Stimulated activated CD4-positive, alpha-beta T cell treated with anti-CD3 and anti-CD28 coated beads, Interleukin-4, amount 100 ng/mL, for 1 hour (primary cell): ENCODE data around the gene C1S.
"Not testable (repeated sequence)": the region's sequence is repeated elsewhere in the genome, so short reads cannot be mapped to it uniquely, and the experiment has no call there.

ENCODE experiments used
- DNase-seq: peaks from one replicate; pipeline ENCODE4 v3.0.0-alpha.2; 2020

Gene C1S

DNA sequence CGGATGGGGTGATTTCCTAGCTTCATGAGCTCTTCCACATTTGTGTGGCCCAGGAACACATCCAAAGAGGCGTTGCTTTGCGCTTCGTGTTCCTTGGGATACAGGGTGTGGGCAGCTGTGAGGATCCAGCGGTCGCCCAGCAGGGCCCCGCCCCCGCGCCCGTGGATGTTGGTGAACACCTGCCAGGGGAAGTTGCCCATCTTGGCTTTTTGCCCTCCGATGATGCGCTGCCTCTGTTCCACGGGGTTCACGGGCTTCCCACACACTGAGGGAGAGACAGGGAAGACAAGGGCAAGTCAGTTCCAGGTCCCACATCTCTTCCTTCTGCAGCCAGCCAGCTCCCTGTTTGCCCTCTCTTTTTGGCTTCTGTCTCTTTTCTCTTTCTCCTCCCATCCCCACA is 20.5 kb downstream of the C1S start:
- no peak for DNase-seq

GRCh38 chr12:7083125-7083524 is 22.6 kb downstream of the C1S start:
- DNase-seq: no peak

- no peak for DNase-seq
Measured at GRCh38 chr12:7089196-7089871, 28.8 kb downstream of the C1S start.

DNA sequence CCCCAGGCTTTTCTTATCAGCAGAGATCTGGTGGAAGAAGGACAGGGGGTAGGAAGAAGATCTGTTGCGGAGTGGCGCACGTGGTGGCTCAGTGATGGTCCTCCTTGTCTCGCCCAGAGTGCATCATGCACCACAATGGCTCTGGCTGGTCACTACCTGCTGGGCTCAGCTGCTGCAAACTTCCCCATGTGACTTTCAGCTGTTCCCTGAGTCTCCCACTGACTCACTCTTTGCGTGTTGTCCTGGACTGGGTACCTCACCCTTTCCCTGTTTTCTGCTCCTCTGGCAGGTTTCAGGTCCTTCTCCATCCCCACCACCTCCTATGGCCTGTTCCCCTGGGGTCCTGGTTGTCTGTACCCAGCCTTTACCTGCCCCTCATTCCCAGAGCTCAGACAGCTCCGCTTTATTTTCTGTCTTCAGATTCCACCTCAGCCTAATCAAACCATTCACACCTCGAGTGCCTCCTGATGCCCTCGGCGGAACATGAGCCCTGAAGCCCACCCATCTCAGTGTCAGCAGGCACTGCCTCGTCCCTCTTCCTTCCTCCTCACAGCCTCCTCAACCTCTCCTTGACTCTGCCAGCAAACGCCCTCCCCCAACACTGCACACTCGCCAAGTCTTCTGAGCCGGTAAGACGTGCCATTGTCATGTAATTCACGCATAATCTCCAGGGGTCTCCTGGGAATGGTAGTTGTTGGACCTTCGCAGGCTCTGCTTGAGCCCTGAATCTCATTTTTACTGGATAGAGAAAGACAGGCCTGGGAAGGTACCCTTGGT is 29.9 kb downstream of the C1S start:
- no peak for DNase-seq

- DNase-seq: no peak
Measured at GRCh38 chr12:7091171-7091570, 30.7 kb downstream of the C1S start.

DNA sequence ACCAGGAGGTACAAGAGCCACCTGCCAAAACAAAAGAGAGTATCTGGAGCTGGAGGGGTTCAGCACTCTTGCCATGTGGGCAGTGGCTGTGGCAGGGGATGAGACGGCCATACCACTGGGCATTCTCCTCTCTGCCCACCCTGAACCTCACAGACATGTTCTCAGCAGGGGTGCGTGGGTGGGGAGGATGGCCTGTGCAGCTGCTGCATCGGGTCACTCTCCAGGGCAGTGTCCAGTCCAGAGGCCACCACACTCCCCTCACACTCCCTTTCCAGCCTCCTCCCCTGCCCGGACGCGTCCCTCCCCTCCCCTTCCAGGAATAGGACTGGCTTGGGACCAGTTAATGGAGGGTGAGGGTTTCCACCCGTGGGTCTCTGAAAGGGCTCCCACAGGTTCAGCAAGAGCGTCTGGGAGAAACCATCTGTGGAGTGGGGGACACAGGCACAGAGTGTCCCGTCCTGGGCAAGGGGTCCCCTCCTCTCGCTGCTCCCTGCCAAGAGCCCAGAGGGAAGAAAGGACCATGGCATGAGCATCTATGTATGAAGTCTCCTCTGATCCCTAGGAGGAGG is 31.2 kb downstream of the C1S start:
- DNase-seq: no peak

DNA sequence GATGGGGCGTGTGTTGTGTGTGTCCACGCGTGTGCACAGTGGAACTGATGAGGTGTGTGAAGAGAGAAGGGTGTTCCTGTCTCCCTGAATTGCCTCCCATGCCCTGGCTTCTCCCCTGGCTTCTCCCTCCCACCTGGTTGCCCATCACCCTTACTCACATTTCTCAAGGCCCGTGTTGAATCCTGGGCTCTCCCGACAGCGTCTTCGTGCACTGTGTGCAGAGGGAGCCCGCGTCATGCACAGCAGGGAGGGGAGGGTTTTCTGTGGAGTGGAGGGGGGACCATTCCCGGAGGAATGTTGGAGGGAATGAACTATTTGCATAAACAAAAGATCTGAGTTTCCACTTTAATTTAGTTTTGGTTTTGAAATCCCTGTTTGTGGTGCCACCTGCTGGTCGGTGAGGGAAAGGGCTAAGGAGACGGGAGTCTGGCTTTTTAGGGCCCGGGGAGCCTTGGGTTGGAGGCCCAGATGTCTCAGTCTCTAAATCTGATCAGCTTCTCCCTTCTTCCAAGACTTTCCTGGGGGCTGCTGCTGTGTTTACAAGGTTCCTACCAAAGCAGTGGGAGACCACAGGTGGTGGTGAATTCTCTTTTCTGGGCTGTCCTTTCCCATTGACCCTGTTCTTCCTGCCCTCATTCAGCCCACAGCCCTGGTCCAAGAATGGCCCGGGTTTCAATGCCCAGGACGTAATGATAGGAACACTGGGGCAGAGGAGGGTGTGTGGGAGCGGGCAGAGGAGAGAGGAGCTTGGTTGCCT is 31.9 kb downstream of the C1S start, which contains the start of gene C1R:
Gene C1R, minus strand, starts transcription at position 217 of the 757 bp plus-strand sequence. Its CDS starts 57 bp downstream, at position 160.
- peak; percentile 70 for DNase-seq

GRCh38 chr12:7092986-7093460 is 32.5 kb downstream of the C1S start:
- DNase-seq: no peak

DNA sequence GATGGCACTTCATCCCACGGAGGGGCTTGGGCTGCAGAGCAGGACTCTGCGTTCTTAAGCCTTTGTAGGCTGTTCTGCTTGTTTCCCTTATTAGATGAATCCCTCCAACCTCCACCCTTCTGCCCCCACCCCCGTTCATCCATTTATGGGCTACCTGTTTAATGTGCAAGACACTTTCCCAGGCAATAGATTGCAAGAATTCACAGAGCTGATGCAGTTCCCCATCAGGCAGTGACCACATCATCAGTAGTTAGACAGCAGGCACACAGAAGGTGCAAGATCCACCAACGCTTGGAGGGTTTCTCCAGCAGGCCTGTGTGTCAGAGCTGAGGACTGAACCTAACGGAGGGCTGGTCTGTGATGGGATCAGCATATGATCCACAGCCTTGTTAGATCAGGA is 33.0 kb downstream of the C1S start:
- no peak for DNase-seq

DNA sequence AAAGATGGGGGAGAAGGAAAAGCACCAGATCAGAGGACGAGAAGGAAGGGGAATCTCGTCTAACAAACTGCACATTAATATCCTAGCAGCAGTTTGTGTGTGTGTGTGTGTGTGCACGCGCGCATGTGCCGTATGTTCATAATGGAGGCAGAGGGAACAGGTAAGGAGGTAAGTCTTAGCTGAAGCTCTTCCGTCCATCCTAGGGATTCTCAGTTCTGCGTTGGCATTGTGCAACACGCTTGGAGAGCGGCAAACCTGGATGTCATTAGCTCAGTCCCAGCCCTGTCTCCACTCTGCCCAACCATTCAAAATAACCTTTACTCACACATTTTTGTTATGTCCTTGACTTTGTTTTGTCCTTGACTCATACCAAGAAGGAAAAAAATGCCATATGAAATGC is 33.4 kb downstream of the C1S start:
- no peak for DNase-seq

DNA sequence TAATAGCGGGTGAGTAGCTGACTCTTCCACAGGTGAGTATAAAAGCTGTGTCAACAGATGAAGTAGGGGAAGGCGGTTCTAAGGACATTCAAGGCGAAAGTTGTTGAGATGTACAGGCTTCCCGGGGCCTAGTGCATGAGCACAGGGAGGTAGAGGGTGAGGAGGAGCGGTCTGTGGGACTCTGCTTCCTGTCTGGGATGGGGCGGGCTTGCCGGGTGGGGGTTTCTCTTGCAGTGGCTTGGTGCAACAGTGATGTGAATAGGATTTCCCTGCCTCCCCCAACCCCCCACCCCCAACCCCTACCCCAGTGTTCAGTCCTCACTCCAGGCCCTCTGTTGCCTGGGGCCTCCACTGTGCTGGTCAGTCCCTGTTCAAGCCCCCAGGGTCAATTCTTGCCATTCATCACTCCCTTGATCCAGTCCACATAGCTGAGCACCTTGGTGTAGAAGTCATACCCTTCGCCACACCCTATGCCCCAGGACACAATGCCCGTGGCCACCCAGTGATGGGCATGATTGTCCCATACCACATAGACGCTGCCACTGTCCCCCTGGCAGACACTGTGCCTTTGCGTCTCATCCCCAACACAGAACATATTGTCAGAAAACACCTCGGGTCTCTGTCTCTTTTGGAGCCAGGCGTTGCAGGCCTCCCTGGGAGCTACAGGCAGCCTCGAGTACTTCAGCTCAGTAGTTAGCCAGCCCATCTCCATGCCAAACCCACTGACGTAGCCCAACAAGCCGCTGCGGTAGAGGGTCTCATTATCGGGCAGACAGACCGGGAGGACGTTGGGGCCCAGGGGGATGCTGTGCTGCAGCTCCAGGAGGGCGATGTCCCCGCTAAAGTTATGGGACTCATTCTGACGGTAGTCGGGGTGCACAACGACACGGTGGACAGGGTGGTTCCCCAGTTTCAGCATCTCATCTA is 35.8 kb downstream of the C1S start:
- DNase-seq: no peak

- no peak for DNase-seq
Measured at GRCh38 chr12:7096979-7097378, 36.5 kb downstream of the C1S start.

DNA sequence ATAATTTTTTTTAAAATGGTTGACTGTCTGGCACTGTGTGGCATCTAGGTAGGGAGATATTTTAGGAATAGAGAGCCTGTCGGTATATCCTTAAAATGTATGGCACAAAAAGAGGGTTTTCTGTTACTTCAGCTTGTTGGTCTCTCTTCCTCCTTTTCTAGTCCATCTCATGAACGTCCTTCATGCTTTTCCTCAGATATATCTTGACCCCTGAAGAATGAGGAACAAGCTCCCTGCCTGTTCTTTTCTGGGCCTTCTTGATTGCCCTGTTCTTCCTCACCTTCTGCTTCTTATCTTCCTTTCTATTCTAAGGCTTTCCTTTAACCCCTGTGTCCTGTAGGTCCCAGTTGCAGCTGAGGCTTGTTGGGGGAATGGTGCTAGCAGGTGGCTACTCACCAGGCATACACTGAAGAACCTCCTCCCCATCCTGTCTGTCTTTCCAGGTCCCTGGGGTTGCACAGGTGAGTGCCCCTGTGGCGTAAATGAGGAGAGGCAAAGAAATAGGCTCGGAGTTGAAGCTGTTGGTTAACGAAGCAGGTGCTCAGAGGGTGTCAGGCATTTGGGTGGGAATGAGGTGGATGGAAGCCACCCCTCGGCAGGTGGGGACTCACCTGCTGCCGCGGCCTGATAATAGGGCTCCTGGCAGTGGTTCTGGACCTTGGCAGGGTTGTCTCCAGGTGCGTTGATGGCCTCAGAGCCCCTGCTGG is 38.9 kb downstream of the C1S start:
- no peak for DNase-seq

DNA sequence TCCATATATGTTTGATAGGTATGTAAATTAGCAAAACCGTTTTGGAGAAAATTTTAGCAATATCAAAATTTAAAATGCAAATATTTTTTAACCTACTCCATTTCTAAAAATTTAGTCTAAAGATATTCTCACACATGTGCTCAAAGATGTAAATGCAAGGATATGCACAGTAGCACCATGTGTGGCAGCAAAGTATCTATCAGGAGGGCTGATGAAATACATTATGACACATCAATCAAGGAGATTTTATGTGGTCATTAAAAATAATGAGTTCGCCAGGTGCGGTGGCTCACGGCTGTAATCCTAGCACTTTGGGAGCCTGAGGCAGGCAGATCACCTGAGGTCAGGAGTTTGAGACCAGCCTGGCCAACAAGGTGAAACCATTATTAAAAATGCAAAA is 39.7 kb downstream of the C1S start:
- no peak for DNase-seq

DNA sequence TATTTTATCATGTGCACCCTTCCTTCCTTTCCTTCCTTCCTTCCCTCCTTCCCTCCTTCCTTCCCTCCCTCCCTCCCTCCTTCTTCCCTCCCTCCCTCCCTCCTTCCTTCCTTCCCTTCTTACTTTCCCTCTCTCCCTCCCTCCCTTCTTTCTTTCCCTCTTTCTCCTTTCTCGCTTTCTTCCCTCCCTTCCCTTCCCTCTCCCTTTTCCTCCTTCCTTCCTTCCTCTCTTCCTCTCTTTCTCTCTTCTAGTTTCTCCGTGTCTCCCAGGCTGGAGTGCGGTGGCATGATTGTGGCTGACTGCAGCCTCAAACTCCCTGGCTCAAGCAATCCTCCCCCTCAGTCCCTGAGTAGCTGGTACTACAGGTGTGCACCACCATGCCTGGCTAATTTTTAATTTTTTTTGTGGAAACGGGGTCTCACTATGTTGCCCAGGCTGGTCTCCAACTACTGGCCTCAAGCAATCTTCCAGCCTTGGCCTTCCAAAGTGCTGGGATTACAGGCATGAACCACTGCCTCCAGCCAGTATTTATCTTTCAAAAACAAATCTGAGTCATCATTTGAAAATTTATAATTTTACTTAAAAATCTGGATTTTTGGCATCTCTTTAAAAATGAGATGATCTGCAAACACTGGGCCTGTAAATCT is 40.7 kb downstream of the C1S start:
- no peak for DNase-seq

DNA sequence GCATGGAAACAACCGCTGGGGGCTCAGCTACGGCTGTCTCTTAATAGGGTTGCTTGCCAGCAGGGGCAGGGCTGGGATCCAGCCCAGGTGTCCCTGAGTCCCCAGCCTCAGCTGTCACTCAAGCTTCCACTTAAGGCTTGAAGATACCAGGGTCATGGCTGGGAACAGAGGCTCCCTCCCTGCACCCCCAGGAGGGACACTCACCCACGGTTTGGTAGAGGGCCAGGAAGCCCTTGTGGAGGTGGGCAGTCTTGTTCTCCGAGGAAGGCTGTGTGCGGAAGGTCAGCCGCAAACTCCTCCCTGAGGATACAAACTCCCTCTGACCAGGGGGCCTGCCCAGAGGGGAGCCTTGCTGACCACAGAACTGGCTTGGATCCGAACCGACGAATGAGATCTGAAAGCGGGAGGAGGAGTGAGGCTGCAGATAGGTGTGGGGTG is 41.2 kb downstream of the C1S start:
- DNase-seq: no peak

GRCh38 chr12:7102582-7102981 is 42.1 kb downstream of the C1S start:
- DNase-seq: no peak

- DNase-seq: no peak
Measured at GRCh38 chr12:7103837-7104584, 43.5 kb downstream of the C1S start.

- DNase-seq: no peak
Measured at GRCh38 chr12:7106082-7106481, 45.6 kb downstream of the C1S start.

DNA sequence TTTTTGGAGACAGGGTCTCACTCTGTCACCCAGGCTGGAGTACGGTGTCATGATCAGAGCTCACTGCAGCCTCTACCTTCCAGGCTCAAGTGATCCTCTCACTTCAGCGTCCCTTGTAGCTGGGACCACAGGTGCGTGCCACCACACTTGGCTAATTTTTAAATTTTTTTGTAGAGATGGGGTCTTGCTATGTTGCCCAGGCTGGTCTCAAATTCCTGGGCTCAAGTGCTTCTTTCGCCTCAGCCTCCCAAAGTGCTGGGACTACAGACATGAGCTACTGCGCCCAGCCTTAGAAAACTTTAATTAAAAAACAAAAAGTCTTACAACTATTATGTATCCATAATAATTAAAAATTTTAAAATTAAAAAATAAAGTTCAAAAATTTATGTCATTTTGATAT is 46.7 kb downstream of the C1S start:
- DNase-seq: not testable (repeated sequence)
